Measurements from ENCODE around the gene ZNF343. TPM values are rescaled to one million over a fixed set of nuclear protein-coding genes. Genes with fewer than 3 reads are reported as not detected.
"Not testable (repeated sequence)": the region's sequence is repeated elsewhere in the genome, so short reads cannot be mapped to it uniquely, and the experiment has no call there.

ZNF343 gene
- total RNA-seq, 1 experiment from 2014 or later: 13.8 TPM

GRCh38 chr20:2528671-2529271 is 20.1 kb upstream of the ZNF343 start:
- intact Hi-C loops (cut with micrococcal nuclease; ENCODE audit: unreplicated experiment): no loop called here
- Histone ChIP-seq H3K4me3 (ENCODE audit: low read depth, low read length, poor library complexity, severe bottlenecking) (no peak overlapping the region), H3K9me3 (ENCODE audit: low read depth, low read length, poor library complexity, severe bottlenecking) (no peaks in the 10 kb centered on the region), H3K36me3 (ENCODE audit: insufficient read depth, low read length, poor library complexity, severe bottlenecking) (no peaks in the 10 kb centered on the region), H3K27me3 (replicated peaks; ENCODE audit: insufficient read depth, low read depth, low read length, poor library complexity) (no peaks in the 10 kb centered on the region), H3K27ac (ENCODE audit: low read depth, low read length, poor library complexity, severe bottlenecking) (no peak overlapping the region), H3K4me1 (ENCODE audit: insufficient read depth, low read length, poor library complexity, severe bottlenecking) (no peaks in the 10 kb centered on the region)
- DNase-seq (ENCODE audit: low spot score): no peak
- no peak for TF ChIP-seq CTCF (conservative IDR thresholded peaks at IDR 0.05; ENCODE audit: low read depth, low read length)
- no TSS peak for BruUV-seq (replicated peaks)
- CTCF ChIA-PET: no interaction called here
- POLR2A ChIA-PET (ENCODE audit: low non-redundant PET): no interaction called here

- Histone ChIP-seq H3K36me3 (ENCODE audit: insufficient read depth, low read length, poor library complexity, severe bottlenecking) (no peaks in the 10 kb centered on the region), H3K27me3 (replicated peaks; ENCODE audit: insufficient read depth, low read depth, low read length, poor library complexity) (no peaks in the 10 kb centered on the region), H3K4me3 (ENCODE audit: low read depth, low read length, poor library complexity, severe bottlenecking) (no peak overlapping the region), H3K9me3 (ENCODE audit: low read depth, low read length, poor library complexity, severe bottlenecking) (no peaks in the 10 kb centered on the region), H3K4me1 (ENCODE audit: insufficient read depth, low read length, poor library complexity, severe bottlenecking) (no peaks in the 10 kb centered on the region), H3K27ac (ENCODE audit: low read depth, low read length, poor library complexity, severe bottlenecking) (no peak overlapping the region)
- TF ChIP-seq EZH2 (IDR thresholded peaks at IDR 0.05; ENCODE audit: borderline replicate concordance, low read depth, low read length, poor library complexity, severe bottlenecking): no peak
- TF ChIP-seq CTCF (conservative IDR thresholded peaks at IDR 0.05; ENCODE audit: low read depth, low read length): no peak
- CTCF ChIA-PET: no interaction called here
- intact Hi-C loops (cut with micrococcal nuclease; ENCODE audit: unreplicated experiment): no loop called here
- POLR2A ChIA-PET (ENCODE audit: low non-redundant PET): no interaction called here
- DNase-seq (ENCODE audit: low spot score): no peak
- no TSS peak for BruUV-seq (replicated peaks)
Measured at GRCh38 chr20:2527762-2528161, 19.0 kb upstream of the ZNF343 start.

- intact Hi-C loops (cut with micrococcal nuclease; ENCODE audit: unreplicated experiment); POLR2A ChIA-PET (ENCODE audit: low non-redundant PET); DNase-seq (ENCODE audit: low spot score); H3K4me3 ChIP-seq (ENCODE audit: low read depth, low read length, poor library complexity, severe bottlenecking); H3K9me3 ChIP-seq (ENCODE audit: low read depth, low read length, poor library complexity, severe bottlenecking); BruUV-seq (replicated peaks); H3K36me3 ChIP-seq (ENCODE audit: insufficient read depth, low read length, poor library complexity, severe bottlenecking); H3K4me1 ChIP-seq (ENCODE audit: insufficient read depth, low read length, poor library complexity, severe bottlenecking); H3K27ac ChIP-seq (ENCODE audit: low read depth, low read length, poor library complexity, severe bottlenecking); H3K27me3 ChIP-seq (replicated peaks; ENCODE audit: insufficient read depth, low read depth, low read length, poor library complexity): not testable (repeated sequence)
- CTCF ChIA-PET: interaction anchor here (0.7 kb wide), 1 partner anchor 169 kb away, joined by 5 read pairs; no protein-coding TSS in a partner anchor
Measured at GRCh38 chr20:2526218-2526583, 17.5 kb upstream of the ZNF343 start.

All from A673 (cell line).